Measurements from ENCODE around the gene NTN5. TPM values are rescaled to one million over a fixed set of nuclear protein-coding genes. Genes with fewer than 3 reads are reported as not detected.
A peak's percentile ranks its signal among the peaks of the same experiment; 100 is the strongest.

NTN5 gene
- total and polyA plus RNA-seq, 8 donors = 0.29 to 1.4 (median 0.95) TPM

DNA sequence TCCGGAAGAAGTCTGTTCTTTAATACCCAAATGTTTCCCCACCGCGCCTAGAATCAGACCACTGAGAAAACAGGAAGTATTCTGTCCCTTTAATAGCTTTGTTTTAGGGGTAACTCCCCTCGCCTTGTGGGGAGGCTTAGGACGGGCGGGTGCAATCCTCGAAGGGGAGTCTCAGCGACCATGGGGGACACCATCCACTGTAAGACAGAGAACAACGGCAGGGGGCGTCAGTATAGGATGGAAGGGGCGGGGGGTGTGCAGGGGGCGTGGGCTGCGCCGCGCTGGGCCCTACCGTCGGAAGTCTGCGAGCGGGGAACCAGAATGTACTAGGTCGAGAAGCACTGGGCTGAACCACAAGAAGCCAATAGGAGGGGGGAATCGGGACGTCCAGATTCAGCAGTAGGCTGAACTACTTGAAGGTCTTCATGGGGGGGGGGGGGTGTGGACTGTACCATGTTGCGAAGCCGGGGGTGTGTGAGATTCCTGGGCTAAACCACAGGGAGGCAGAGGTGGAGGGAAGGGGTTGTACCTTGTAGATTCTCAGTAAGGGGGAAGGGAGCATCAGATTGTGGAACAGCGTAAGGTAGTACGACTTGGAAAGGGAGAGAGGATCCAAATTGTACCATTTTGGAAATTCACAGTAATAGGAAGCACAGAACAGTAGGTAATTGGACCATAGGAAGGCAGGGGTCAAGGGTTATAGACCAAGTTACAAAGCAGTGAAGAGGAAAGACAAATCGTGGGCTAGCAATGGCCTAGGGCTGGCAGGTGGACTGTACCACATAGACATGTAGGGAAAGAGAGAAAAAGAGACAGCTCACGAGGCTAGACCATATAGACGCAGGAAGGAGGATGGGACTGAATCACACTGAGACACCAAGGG, 34.6 kb downstream of the NTN5 start:
- peak; percentile 49 for ATAC-seq
- Histone ChIP-seq H3K9me3 (no peaks in the 10 kb centered on the region), H3K4me3 (peak overlapping the region; percentile 10 to 64), H3K4me1 (peaks cover 17 to 49% of the 10 kb centered on the region in 2 donors), H3K27me3 (no peaks in the 10 kb centered on the region), H3K27ac (peak overlapping the region; percentile 91 to 94), H3K36me3 (no peaks in the 10 kb centered on the region)
- intact Hi-C loops (cut with DNase I) = no loop called here
- DNase-seq = peak in 3 of 4 donors; percentile 85 to 95 (median 89)
- TF ChIP-seq, protein P1, sequence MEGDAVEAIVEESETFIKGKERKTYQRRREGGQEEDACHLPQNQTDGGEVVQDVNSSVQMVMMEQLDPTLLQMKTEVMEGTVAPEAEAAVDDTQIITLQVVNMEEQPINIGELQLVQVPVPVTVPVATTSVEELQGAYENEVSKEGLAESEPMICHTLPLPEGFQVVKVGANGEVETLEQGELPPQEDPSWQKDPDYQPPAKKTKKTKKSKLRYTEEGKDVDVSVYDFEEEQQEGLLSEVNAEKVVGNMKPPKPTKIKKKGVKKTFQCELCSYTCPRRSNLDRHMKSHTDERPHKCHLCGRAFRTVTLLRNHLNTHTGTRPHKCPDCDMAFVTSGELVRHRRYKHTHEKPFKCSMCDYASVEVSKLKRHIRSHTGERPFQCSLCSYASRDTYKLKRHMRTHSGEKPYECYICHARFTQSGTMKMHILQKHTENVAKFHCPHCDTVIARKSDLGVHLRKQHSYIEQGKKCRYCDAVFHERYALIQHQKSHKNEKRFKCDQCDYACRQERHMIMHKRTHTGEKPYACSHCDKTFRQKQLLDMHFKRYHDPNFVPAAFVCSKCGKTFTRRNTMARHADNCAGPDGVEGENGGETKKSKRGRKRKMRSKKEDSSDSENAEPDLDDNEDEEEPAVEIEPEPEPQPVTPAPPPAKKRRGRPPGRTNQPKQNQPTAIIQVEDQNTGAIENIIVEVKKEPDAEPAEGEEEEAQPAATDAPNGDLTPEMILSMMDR (IDR thresholded peaks at IDR 0.05) = no peak

DNA sequence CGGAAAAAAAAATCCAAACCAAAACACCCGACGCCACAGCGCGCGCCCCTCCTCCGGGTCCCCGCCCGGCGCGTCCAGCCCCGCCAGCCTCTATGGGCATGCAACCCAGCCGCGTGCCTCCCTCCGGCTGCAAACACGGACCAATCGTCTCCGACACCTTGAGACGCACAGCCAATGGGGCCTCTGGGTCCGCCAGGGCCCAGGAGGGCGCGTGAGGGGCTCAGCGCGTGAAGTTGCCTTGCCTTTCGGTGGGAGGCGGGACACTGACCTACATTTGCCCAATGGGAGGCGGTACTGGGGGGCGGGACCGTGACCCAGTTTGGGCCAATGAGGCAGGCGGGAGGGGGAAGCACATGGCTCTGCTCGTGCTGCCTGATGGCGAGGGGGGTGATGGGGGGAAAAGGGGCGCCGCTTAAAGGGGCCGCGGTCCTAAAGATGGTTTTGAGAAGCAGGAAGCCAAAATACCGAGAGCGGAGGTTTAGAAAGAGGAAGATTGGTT, 35.3 kb downstream of the NTN5 start:
- ATAC-seq (peak; percentile 77), DNase-seq (peak; percentile 97 to 99 (median 98))
- H3K9me3 ChIP-seq = no peaks in the 10 kb centered on the region
- peak overlapping the region; percentile 60 to 64 for H3K4me3 ChIP-seq
- H3K27me3 ChIP-seq = no peaks in the 10 kb centered on the region
- intact Hi-C loops (cut with DNase I) = no loop called here
- peak overlapping the region; percentile 91 to 94 for H3K27ac ChIP-seq
- TF ChIP-seq, protein P1 (IDR thresholded peaks at IDR 0.05) = no peak
- H3K4me1 ChIP-seq = peaks cover 19 to 56% of the 10 kb centered on the region in 2 donors
- no peaks in the 10 kb centered on the region for H3K36me3 ChIP-seq

DNA sequence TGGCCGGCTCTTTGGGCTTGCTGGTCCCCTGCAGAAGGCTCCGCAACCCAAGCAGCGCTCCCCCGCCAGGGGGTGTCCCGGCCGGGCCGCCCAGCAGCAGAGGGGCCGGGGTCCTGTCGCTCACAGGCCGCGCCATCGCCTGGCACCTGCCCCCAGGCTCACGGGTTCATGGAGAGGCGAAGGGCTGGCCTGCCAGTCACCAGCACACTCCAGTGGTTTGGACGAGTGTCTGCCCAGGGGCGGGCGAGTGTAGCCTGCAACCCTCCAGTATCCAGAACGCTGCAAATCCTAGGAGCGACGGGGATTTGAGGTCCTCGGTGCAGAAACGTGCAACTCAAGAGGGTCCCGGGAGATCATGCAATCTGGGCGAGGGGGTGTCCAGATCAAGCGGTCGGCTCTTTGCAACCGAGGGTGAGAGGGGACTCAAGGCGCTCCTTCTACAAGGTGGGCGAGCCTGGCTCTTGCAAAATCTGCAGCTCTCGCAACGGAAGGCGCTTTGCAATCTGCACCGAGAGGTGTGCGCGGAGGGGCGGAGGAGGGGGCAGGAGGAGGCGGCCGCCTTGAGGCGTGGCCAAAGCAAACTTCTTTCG, 35.9 kb downstream of the NTN5 start, which contains the start of gene DBP:
Gene DBP (minus strand): TSS at position 521 of the 590 bp plus-strand sequence. CDS start 385 bp downstream, at position 136.
- Histone ChIP-seq H3K9me3 (no peaks in the 10 kb centered on the region), H3K27me3 (no peaks in the 10 kb centered on the region), H3K36me3 (no peaks in the 10 kb centered on the region), H3K27ac (peak within 1 kb of the TSS; percentile 91 to 94), H3K4me1 (peaks cover 19 to 59% of the 10 kb centered on the region in 2 donors), H3K4me3 (peak within 1 kb of the TSS; percentile 60 to 64)
- peak; percentile 16 for ATAC-seq
- intact Hi-C loops (cut with DNase I) = no loop called here
- TF ChIP-seq, protein P1 (IDR thresholded peaks at IDR 0.05) = no peak
- DNase-seq = peak in 2 of 4 donors; percentile 74 to 86

DNA sequence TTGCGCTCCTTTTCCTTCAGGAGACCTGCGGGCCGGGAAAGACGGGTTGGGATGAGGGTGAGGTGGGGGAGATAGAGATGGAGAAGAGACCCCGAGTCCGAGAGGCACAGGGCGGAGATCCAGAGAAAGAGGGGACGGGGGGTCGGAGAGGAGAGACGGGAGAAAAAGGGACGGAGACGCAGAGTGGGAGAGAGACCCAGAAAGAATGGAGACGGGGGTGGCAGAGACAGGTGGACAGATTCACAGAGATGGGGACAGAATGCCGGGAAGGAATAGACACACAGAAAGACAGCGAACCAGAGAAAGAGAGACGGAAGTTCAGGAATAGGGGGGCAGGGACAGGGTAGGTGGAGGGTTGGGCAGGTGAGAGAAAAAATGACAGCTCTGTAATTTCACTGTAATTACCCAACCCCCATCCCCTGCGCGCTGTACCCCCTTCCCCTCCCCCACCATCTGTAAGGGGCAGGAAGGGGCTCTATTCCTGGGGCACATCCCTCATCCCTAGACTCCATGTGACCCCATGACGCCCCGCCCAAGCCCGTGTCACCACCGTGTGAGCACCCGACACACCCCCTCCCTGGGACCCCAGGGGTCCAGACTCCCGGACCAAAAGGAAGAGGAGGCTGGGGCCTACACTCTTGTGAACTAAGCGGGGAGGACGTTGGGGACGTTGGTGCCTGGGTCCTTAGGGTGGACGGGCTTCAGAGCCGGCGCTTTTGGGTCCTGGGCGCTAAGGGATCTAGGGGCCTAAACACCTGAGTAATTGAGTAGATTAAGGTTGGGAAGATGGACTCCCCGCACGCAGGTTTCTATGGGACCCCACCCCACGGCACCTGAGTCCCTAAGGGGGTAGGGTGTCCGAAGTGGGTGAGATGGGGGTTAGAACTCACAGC, 36.6 kb downstream of the NTN5 start:
- intact Hi-C loops (cut with DNase I) = no loop called here
- TF ChIP-seq, protein P1 (IDR thresholded peaks at IDR 0.05) = no peak
- H3K9me3 ChIP-seq = no peaks in the 10 kb centered on the region

More for the DNA sequence above, 36.6 kb downstream of the NTN5 start:
- H3K4me3 ChIP-seq = peak overlapping the region; percentile 60 to 64
- H3K27ac ChIP-seq = peak overlapping the region; percentile 91 to 94
- H3K4me1 ChIP-seq = peaks cover 19 to 66% of the 10 kb centered on the region in 2 donors
- no peaks in the 10 kb centered on the region for H3K36me3 ChIP-seq
- DNase-seq = peak in 2 of 4 donors; percentile 41 to 63
- no peaks in the 10 kb centered on the region for H3K27me3 ChIP-seq
- ATAC-seq = no peak
